C4-2B (cell line): ENCODE data around the gene MARCHF6.

ENCODE experiments used
- CTCF ChIP-seq: fragments of 450-650 bp; conservative IDR thresholded peaks from 2 replicates; pipeline ENCODE4 v1.5.1; 2017; ENCODE audit warnings: mild to moderate bottlenecking
- ZFX ChIP-seq: fragments of 450-650 bp; IDR thresholded peaks from 2 replicates; pipeline ENCODE4 v1.6.1; 2017

GRCh38 chr5:10332301-10332700, 21.2 kb upstream of the MARCHF6 start:
- TF ChIP-seq CTCF, result no peak
- TF ChIP-seq ZFX, result no peak
